Measurements from ENCODE around the gene DGCR2. TPM values are rescaled to one million over a fixed set of nuclear protein-coding genes. Genes with fewer than 3 reads are reported as not detected.

Gene DGCR2
- total RNA-seq = 36.2 and 39.5 TPM in 2 replicates
- 34.3 and 41.5 TPM in 2 replicates for polyA plus RNA-seq
- 35.2 and 35.7 TPM in 2 replicates for polyA plus RNA-seq (2012)
- 99.5 and 137 TPM in 2 replicates for polyA minus RNA-seq (ENCODE audit: low replicate concordance)

GRCh38 chr22:19122143-19122751 is at the start of gene DGCR2:
Gene DGCR2, minus strand, starts transcription at chr22:19122412. Its CDS starts 206 bp downstream, at chr22:19122206.
- Histone ChIP-seq H3K4me2 (ENCODE audit: extremely low read depth, insufficient read depth, low read length) (peak within 1 kb of the TSS; percentile 95), H3K27me3 (ENCODE audit: control insufficient read depth, insufficient read depth, low read length) (no peaks in the 10 kb centered on the region), H2AFZ (ENCODE audit: low read length) (peak within 1 kb of the TSS; percentile 85), H3K4me1 (ENCODE audit: control insufficient read depth, extremely low read depth, insufficient read depth, low read length) (peaks cover 4% of the 10 kb centered on the region), H3K9ac (ENCODE audit: insufficient read depth, low read length) (peak within 1 kb of the TSS; percentile 84), H3K27ac (ENCODE audit: insufficient read depth, low read length) (peak within 1 kb of the TSS; percentile 78), H4K20me1 (ENCODE audit: control insufficient read depth, extremely low read depth, insufficient read depth, low read length) (peaks cover 2% of the 10 kb centered on the region), H3K9me3 (ENCODE audit: control insufficient read depth, insufficient read depth, low read depth, low read length) (no peaks in the 10 kb centered on the region), H3K79me2 (ENCODE audit: control insufficient read depth, insufficient read depth, low read length) (peaks cover 43% of the 10 kb centered on the region), H3K36me3 (ENCODE audit: control insufficient read depth, insufficient read depth, low read length) (peaks cover 6% of the 10 kb centered on the region), H3K4me3 (replicated peaks in 1 of 4; ENCODE audit: control extremely low read depth in 1 of 4, insufficient read depth in 1 of 4, low read depth in 3 of 4, low read length in 4 of 4) (peak within 1 kb of the TSS; percentile 77 to 88 (median 84))
- TF ChIP-seq EZH2 (IDR thresholded peaks at IDR 0.05; ENCODE audit: low read length, missing control alignments) = no peak
- no peak for TF ChIP-seq CTCF (conservative IDR thresholded peaks at IDR 0.05 in 1 of 2, IDR thresholded peaks at IDR 0.05 in 1 of 2; ENCODE audit: low read depth in 1 of 2, low read length in 2 of 2)
- peak; percentile 93 to 95 for DNase-seq (ENCODE audit: low read depth in 2 of 2)

- Histone ChIP-seq H3K4me1 (ENCODE audit: control insufficient read depth, extremely low read depth, insufficient read depth, low read length) (peaks cover 25% of the 10 kb centered on the region), H3K79me2 (ENCODE audit: control insufficient read depth, insufficient read depth, low read length) (peaks cover 23% of the 10 kb centered on the region), H3K36me3 (ENCODE audit: control insufficient read depth, insufficient read depth, low read length) (no peaks in the 10 kb centered on the region), H3K4me3 (replicated peaks in 1 of 4; ENCODE audit: control extremely low read depth in 1 of 4, insufficient read depth in 1 of 4, low read depth in 3 of 4, low read length in 4 of 4) (no peak overlapping the region), H3K27me3 (ENCODE audit: control insufficient read depth, insufficient read depth, low read length) (peaks cover 16% of the 10 kb centered on the region), H3K9ac (ENCODE audit: insufficient read depth, low read length) (no peak overlapping the region), H3K27ac (ENCODE audit: insufficient read depth, low read length) (no peak overlapping the region), H4K20me1 (ENCODE audit: control insufficient read depth, extremely low read depth, insufficient read depth, low read length) (no peaks in the 10 kb centered on the region), H3K9me3 (ENCODE audit: control insufficient read depth, insufficient read depth, low read depth, low read length) (no peaks in the 10 kb centered on the region), H2AFZ (ENCODE audit: low read length) (peak overlapping the region; percentile 33), H3K4me2 (ENCODE audit: extremely low read depth, insufficient read depth, low read length) (peak overlapping the region; percentile 84)
- no peak for DNase-seq (ENCODE audit: low read depth in 2 of 2)
- TF ChIP-seq EZH2 (IDR thresholded peaks at IDR 0.05; ENCODE audit: low read length, missing control alignments) = peak; percentile 16
- TF ChIP-seq CTCF (conservative IDR thresholded peaks at IDR 0.05 in 1 of 2, IDR thresholded peaks at IDR 0.05 in 1 of 2; ENCODE audit: low read depth in 1 of 2, low read length in 2 of 2) = no peak
Measured at GRCh38 chr22:19169947-19170318, 47.7 kb upstream of the DGCR2 start.

- H3K27me3 ChIP-seq (ENCODE audit: control insufficient read depth, insufficient read depth, low read length) = peaks cover 16% of the 10 kb centered on the region
- no peak overlapping the region for H3K27ac ChIP-seq (ENCODE audit: insufficient read depth, low read length)
- peak overlapping the region in 3 of 4 experiments; percentile 29 to 46 (median 32) for H3K4me3 ChIP-seq (replicated peaks in 1 of 4; ENCODE audit: control extremely low read depth in 1 of 4, insufficient read depth in 1 of 4, low read depth in 3 of 4, low read length in 4 of 4)
- peaks cover 18% of the 10 kb centered on the region for H3K4me1 ChIP-seq (ENCODE audit: control insufficient read depth, extremely low read depth, insufficient read depth, low read length)
- H3K36me3 ChIP-seq (ENCODE audit: control insufficient read depth, insufficient read depth, low read length) = no peaks in the 10 kb centered on the region
- TF ChIP-seq CTCF (conservative IDR thresholded peaks at IDR 0.05 in 1 of 2, IDR thresholded peaks at IDR 0.05 in 1 of 2; ENCODE audit: low read depth in 1 of 2, low read length in 2 of 2) (no peak), EZH2 (IDR thresholded peaks at IDR 0.05; ENCODE audit: low read length, missing control alignments) (peak; percentile 55)
- peak overlapping the region; percentile 84 for H3K4me2 ChIP-seq (ENCODE audit: extremely low read depth, insufficient read depth, low read length)
- peak overlapping the region; percentile 1 for H3K9ac ChIP-seq (ENCODE audit: insufficient read depth, low read length)
- H3K79me2 ChIP-seq (ENCODE audit: control insufficient read depth, insufficient read depth, low read length) = peaks cover 23% of the 10 kb centered on the region
- DNase-seq (ENCODE audit: low read depth in 2 of 2) = no peak
- H4K20me1 ChIP-seq (ENCODE audit: control insufficient read depth, extremely low read depth, insufficient read depth, low read length) = no peaks in the 10 kb centered on the region
- peak overlapping the region; percentile 42 for H2AFZ ChIP-seq (ENCODE audit: low read length)
- no peaks in the 10 kb centered on the region for H3K9me3 ChIP-seq (ENCODE audit: control insufficient read depth, insufficient read depth, low read depth, low read length)
Measured at GRCh38 chr22:19169002-19169946, 47.1 kb upstream of the DGCR2 start.
